SH-SY5Y (cell line): ENCODE measurements around the gene DLX4.

Source experiments
- GATA2 ChIP-seq: IDR thresholded peaks from 2 replicates; pipeline ENCODE4 v1.6.1; 2011; ENCODE audit warnings: mild to moderate bottlenecking, low read depth, low read length
- GATA3 ChIP-seq: IDR thresholded peaks from 2 replicates; pipeline ENCODE4 v1.6.1; 2011; ENCODE audit warnings: low read depth, mild to moderate bottlenecking, low read length, moderate library complexity

The DLX4 gene

GRCh38 chr17:49935526-49936210, 33.3 kb upstream of the DLX4 start:
- no peak for TF ChIP-seq GATA2
- no peak for TF ChIP-seq GATA3

- TF ChIP-seq GATA2 (no peak), GATA3 (no peak)
Measured at GRCh38 chr17:49936386-49936785, 32.6 kb upstream of the DLX4 start.

GRCh38 chr17:49939318-49939717, 29.7 kb upstream of the DLX4 start:
- no peak for TF ChIP-seq GATA3
- TF ChIP-seq GATA2, result no peak

GRCh38 chr17:49941427-49941826, 27.6 kb upstream of the DLX4 start:
- TF ChIP-seq GATA2 (no peak), GATA3 (no peak)

- TF ChIP-seq GATA2 (no peak), GATA3 (no peak)
Measured at GRCh38 chr17:49942947-49943346, 26.0 kb upstream of the DLX4 start.

- TF ChIP-seq GATA2, result no peak
- TF ChIP-seq GATA3, result no peak
Measured at GRCh38 chr17:49944273-49944870, 24.6 kb upstream of the DLX4 start.

GRCh38 chr17:49946208-49946607, 22.8 kb upstream of the DLX4 start:
- TF ChIP-seq GATA2, result no peak
- TF ChIP-seq GATA3, result no peak

DNA sequence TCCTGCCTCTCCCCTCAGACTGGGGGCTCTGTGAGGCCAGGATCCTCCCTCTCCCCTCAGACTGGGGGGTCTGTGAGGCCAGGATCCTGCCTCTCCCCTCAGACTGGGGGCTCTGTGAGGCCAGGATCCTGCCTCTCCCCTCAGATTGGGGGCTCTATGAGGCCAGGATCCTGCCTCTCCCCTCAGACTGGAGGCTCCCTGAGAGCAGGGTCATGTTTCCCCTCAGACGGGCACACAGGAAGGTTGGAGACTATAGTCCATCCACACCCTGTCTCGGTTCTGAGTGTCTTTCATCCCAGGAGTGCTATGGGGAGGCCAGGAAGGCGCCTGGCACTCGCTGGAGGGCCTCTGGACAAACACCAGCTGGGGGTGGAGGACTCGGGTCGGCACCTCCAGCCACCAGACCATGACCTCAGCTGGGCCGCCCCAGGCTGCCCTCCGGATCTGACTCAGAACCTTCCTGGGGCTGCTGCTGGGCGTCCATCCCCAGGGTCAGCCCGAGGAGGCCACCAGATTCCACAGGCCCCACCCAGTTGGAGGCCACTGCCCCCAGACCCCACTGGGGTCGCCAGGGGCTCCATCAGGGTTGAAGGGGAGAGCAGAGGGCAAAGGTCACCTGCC, 21.9 kb upstream of the DLX4 start:
- TF ChIP-seq GATA2, result no peak
- TF ChIP-seq GATA3, result no peak

DNA sequence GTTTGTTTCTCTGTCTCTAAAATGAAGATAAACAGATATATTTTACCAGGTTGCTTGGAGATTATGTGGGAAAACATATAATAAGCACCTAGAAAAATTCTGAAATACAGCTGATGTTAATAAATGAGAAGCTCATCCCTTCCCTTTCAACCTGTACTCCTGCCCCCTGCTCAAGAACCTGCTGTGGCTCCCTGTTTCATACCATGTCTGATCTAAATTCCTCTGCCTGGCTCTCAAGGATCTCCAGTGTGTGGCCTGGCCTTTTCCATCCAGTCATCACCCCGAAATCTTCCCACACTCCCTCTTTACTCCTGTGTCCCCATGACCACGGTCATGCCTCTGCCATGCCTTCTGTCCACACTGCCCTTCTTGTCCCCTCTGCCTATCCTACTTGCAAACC, 19.4 kb upstream of the DLX4 start:
- TF ChIP-seq GATA2, result no peak
- no peak for TF ChIP-seq GATA3

DNA sequence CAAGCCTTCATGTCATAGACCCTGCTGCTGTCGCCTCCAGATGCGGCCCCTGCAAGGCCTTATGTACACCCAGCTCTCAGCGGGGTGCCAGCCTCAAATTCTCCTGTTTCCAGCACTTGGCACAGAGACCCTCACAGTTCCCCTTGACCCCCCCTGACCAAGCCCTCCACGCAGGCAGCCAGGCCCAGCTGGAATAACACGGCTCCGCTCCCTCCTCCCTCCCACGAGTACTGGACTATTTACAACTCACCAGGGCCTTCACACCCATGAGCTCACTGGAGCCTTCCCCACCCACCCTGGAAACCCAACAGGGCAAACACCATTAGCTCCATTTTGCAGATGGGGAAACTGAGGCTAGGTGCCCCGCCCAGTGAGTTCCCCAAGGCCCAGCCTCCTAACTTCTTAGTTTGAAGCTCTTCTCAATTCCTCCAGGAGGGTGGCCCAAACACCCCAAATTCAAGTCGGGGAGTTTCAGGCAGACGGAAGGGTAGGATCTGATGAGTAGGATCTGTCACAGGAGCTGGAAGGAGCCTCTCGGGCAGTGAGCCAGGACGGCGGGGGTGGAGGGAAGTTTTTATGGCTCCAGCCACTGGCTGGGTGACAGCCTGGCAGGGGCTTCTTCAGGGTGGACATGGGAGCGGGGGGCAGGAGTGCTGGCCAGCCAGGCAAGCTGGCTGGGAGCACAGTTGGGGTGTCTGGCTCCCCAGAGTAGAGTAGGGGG, 17.5 kb upstream of the DLX4 start:
- TF ChIP-seq GATA2 (no peak), GATA3 (no peak)

GRCh38 chr17:49952209-49952911, 16.6 kb upstream of the DLX4 start:
- no peak for TF ChIP-seq GATA3
- no peak for TF ChIP-seq GATA2

DNA sequence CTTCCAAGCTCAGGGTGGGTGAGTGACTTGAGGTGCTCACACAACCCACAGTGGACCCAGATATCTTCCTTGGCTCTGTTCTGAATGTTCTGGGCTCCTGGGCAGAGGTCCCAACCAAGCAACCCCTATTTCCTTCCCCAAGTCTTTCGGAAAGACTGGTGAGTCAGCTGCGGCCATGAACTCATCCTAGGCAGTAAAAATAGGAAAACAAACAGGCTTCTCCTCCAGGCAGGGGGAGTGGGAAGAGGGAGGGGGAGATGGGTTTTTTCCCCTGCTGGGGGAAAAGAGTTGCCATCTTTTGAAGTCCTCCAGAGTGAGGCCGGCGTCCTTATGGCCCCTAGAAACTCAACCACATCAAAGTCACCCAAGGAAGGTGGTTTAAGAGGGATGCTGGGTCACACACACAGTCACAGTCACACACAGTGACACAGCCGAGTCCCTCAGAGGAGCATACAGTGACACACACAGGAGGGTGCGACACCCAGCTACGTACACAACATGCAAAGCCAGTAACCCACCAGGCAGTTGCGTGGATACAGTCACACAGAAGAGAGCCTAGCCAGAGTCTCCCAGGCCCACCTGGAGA, 16.0 kb upstream of the DLX4 start:
- TF ChIP-seq GATA3, result no peak
- TF ChIP-seq GATA2, result no peak

DNA sequence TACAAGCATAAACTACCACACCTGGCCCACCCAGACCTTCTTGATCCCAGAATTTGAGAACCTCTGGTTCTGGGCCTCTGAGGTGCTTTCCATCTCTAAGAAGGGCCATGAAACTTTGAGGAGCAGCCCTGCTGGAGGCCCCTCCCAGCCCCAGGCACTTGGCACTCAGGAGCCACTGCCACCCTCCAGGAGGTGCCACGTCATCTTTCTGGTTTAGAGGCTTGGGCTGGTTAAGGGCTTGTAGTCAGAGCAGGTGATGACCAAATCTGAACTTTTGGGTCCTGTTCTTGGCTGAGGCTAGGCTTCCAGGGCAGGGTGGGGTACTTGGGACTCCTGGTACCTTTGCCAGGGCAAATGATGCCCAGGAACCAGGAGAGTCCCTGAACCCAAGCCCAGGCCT, 13.8 kb upstream of the DLX4 start:
- TF ChIP-seq GATA2 (no peak), GATA3 (no peak)

DNA sequence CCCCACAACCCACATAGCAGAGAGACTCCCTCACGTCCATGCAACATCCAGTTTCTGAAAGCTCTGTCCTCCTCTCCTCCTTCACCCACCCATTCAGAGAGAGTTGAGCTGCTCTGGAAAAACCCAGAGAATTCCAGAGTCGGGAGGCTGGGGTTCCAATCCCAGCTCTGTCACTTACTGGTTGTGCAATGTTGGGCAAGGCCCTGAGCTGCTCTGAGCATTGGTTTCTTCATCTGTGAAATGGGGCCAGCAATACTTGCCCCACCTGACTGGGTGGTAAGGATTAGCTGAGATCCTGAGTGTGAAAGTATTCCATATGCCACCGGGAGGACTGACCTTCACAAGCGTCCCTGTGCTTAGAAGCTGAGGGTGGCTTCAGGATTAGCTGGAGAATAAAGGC, 12.2 kb upstream of the DLX4 start:
- TF ChIP-seq GATA2 (no peak), GATA3 (no peak)
